Measurements from ENCODE around the gene ATF4.

GRCh38 chr22:39508393-39508792 lies 12.0 kb upstream of the ATF4 start:
- TF ChIP-seq CTCF (IDR thresholded peaks at IDR 0.05) (no peak), POLR2A (IDR thresholded peaks at IDR 0.05) (no peak)

Data from lower leg skin (tissue), 3 donors.